ENCODE measurements around the gene CCL13. TPM values are rescaled to one million over a fixed set of nuclear protein-coding genes. Genes with fewer than 3 reads are reported as not detected.

CCL13 gene
- total RNA-seq, 1 donor from 2014 or later, result not detected

DNA sequence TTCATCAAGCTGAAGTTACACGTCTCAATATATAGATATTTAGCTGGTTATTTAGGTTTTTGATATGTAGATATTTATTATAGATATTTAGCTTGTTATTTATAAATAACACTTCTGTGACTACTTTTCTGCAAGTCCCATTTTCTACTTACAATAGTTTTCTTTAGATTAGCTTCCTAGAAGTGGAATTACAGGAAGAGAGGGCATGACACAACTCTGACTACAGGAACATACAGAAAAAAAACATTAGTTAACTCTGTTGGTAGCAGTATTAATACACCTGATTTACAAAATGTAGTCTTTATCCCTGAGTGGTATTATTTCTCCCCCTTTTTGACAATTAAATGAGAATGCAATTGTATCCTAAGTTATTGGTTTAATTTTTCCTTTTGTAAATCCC lies 28.0 kb downstream of the CCL13 start:
- Mint-ChIP-seq H3K4me1 (ENCODE audit: unreplicated experiment) (peaks cover 3% of the 10 kb centered on the region), H3K36me3 (no peaks in the 10 kb centered on the region), H3K27ac (no peak overlapping the region), H3K9me3 (no peaks in the 10 kb centered on the region), H3K27me3 (peaks cover 19% of the 10 kb centered on the region), H3K4me3 (no peak overlapping the region)
- no peak for DNase-seq (ENCODE audit: extremely low spot score, unreplicated experiment)
- TF ChIP-seq, protein P1, sequence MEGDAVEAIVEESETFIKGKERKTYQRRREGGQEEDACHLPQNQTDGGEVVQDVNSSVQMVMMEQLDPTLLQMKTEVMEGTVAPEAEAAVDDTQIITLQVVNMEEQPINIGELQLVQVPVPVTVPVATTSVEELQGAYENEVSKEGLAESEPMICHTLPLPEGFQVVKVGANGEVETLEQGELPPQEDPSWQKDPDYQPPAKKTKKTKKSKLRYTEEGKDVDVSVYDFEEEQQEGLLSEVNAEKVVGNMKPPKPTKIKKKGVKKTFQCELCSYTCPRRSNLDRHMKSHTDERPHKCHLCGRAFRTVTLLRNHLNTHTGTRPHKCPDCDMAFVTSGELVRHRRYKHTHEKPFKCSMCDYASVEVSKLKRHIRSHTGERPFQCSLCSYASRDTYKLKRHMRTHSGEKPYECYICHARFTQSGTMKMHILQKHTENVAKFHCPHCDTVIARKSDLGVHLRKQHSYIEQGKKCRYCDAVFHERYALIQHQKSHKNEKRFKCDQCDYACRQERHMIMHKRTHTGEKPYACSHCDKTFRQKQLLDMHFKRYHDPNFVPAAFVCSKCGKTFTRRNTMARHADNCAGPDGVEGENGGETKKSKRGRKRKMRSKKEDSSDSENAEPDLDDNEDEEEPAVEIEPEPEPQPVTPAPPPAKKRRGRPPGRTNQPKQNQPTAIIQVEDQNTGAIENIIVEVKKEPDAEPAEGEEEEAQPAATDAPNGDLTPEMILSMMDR (conservative IDR thresholded peaks at IDR 0.05), result no peak

DNA sequence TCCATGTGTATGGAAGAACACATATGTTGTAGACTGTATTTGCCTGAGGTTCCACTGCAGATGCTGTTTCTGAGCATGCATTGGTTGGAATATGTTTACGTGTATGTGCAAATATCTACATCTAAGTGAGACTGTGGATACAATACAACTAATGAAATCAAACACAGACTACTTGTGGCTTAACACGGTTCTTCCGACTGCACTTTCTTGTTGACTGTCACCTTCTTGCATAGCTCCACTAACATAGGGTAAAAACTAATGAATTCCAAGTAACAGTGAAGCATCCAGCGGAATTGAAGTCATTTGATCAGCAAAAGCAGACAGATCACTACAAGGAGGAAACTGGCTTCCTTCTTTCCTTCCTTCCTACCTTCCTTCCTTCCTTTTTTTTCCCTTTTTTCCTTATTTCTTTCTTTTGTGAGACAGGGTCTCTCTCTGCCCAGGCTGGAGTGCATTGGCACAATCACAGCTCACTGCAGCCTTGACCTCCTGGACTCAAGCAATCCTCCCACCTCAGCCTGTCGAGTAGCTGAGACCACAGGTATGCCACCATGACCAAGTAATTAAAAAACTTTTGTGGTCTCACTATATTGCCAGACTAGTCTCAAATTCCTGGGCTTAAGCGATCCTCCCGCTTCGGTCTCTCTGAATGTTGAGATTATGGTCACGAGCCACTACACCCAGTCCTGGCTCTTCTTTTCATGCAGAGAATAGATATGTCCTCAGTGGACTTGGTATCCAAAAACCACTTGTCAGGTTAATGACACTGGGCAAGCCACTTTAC lies 28.7 kb downstream of the CCL13 start:
- Mint-ChIP-seq H3K9me3 (no peaks in the 10 kb centered on the region), H3K36me3 (no peaks in the 10 kb centered on the region), H3K4me3 (no peak overlapping the region), H3K27me3 (peaks cover 20% of the 10 kb centered on the region), H3K27ac (no peak overlapping the region), H3K4me1 (ENCODE audit: unreplicated experiment) (peaks cover 3% of the 10 kb centered on the region)
- DNase-seq (ENCODE audit: extremely low spot score, unreplicated experiment), result no peak
- TF ChIP-seq, protein P1 (conservative IDR thresholded peaks at IDR 0.05), result no peak

DNA sequence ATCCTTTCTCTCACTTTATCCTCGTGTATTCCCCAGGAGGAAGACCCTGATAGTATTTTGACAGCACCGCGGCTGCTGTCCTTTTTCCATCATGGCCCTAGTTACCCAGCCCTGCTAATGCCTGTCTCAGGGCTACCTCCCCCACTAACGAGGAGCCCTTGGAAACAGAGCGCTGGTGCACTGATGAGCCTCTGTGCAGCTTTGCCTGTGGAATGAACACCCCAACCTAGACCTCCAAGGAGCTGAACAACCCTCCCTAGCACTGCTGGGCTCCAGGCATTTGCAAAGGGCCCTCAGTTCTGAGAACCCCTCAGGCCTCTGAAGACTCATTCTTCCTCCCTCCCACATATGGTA lies 30.0 kb downstream of the CCL13 start:
- H3K9me3 Mint-ChIP-seq, result no peaks in the 10 kb centered on the region
- peaks cover 3% of the 10 kb centered on the region for H3K4me1 Mint-ChIP-seq (ENCODE audit: unreplicated experiment)
- DNase-seq (ENCODE audit: extremely low spot score, unreplicated experiment), result no peak
- H3K4me3 Mint-ChIP-seq, result no peak overlapping the region
- peaks cover 19% of the 10 kb centered on the region for H3K27me3 Mint-ChIP-seq
- H3K27ac Mint-ChIP-seq, result no peak overlapping the region
- TF ChIP-seq, protein P1 (conservative IDR thresholded peaks at IDR 0.05), result no peak
- H3K36me3 Mint-ChIP-seq, result no peaks in the 10 kb centered on the region

DNA sequence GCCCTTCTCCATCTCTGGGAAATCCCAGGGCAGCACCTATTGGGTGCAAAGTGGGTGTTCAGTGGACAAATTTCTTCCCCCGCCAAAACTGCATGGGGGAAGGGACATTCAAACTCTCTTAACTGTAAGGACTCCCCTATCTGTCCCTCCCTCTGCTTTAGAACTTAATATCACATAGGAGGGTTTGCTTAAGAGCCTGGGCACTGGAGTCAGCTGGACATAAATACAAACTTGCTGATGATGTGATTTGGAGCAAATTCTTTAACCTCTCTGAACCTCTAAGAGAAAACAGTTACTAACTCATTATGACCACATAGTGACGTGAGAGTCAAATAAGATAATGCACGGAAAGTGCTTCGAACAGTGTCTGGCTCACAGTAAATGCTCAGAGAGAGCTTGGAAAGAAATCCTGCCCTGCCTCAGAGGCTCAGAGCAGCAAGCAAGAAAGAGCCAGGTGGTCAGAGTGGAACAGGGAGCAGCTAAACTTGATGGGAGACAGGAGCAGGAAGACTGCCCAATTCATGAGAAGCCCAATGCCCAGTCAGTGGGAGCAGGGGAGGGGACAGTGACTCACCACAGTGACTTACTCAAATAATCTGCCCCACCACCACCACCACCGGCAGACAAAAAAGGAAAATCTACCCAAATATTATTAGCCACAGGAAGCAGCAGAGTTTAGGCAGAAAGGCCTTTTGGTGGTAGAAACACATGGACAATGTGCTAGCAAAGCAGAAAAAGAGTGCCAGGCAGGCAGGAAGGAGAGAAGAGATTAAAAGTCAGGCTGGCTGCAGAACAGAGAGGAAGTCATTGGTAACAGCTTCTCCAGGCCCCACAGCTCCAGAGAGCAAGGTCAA lies 30.6 kb downstream of the CCL13 start:
- Mint-ChIP-seq H3K27ac (no peak overlapping the region), H3K36me3 (no peaks in the 10 kb centered on the region), H3K9me3 (no peaks in the 10 kb centered on the region), H3K4me3 (no peak overlapping the region), H3K4me1 (ENCODE audit: unreplicated experiment) (peaks cover 3% of the 10 kb centered on the region), H3K27me3 (peaks cover 19% of the 10 kb centered on the region)
- no peak for DNase-seq (ENCODE audit: extremely low spot score, unreplicated experiment)
- TF ChIP-seq, protein P1 (conservative IDR thresholded peaks at IDR 0.05), result no peak

DNA sequence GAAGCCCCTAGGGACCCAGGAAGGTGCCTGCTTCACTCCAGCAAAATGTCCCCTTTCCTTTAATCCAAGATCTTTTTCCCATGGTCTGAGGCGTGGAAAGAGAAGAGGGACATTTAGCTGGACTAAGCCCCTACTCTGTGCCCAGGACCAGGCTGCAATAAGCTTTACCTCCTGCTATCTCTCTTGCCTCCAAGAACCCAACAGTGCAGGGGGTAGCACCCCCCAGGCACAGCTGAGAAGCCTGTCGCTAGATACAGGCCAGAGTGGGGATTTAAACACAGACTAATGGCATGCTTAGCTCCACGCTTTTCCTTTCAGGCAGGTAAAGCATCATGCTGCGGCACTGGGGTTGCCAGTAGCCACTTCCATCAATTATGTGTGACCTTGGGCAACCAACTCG lies 31.3 kb downstream of the CCL13 start:
- TF ChIP-seq, protein P1 (conservative IDR thresholded peaks at IDR 0.05), result no peak
- Mint-ChIP-seq H3K4me1 (ENCODE audit: unreplicated experiment) (peaks cover 3% of the 10 kb centered on the region), H3K4me3 (no peak overlapping the region), H3K9me3 (no peaks in the 10 kb centered on the region), H3K27me3 (peaks cover 19% of the 10 kb centered on the region), H3K36me3 (no peaks in the 10 kb centered on the region), H3K27ac (no peak overlapping the region)
- DNase-seq (ENCODE audit: extremely low spot score, unreplicated experiment), result no peak
